PC-3 (cell line): ENCODE results near the gene BACE1.

ENCODE experiments used
- CTCF ChIP-seq: fragments of 300-600 bp; sonication (generic); conservative IDR thresholded peaks from 2 replicates; pipeline ENCODE4 v1.5.1; 2017; ENCODE audit warnings: antibody characterized with exemption, low read depth, mild to moderate bottlenecking, low read length
- EZH2 ChIP-seq: fragments of 300-600 bp; sonication (generic); IDR thresholded peaks from one replicate; pipeline ENCODE4 v1.6.1; 2017; ENCODE audit warnings: antibody characterized with exemption, mild to moderate bottlenecking, low read length; ENCODE audit not compliant: unreplicated experiment

- TF ChIP-seq EZH2, result no peak
- no peak for TF ChIP-seq CTCF
Measured at GRCh38 chr11:117309310-117309709, 6.7 kb downstream of the BACE1 start.
